Head of caudate nucleus (tissue), 42 donors: ENCODE data around the gene ABCA2.
A peak's percentile ranks its signal among the peaks of the same experiment; 100 is the strongest.
"Not testable (repeated sequence)": the region's sequence is repeated elsewhere in the genome, so short reads cannot be mapped to it uniquely, and the experiment has no call there.

Source experiments
- DNase-seq, 42 donors: peaks; one replicate each; pipeline versions ENCODE4 v3.0.0 to v3.0.0-alpha.2; 2020 to 2021; ENCODE audit warnings: mixed read lengths in 7 of 42
- intact Hi-C: fragments of 100-400 bp; cut with DNase I; formaldehyde crosslinking; loops from one replicate; pipeline ENCODE4 v1.15.0; 2022

ABCA2 gene

GRCh38 chr9:137064027-137064879 is 36.2 kb upstream of the ABCA2 start:
- intact Hi-C loops: no loop called here

GRCh38 chr9:137063311-137064026 is 35.4 kb upstream of the ABCA2 start:
- intact Hi-C loops: no loop called here
- DNase-seq: no peak

More at GRCh38 chr9:137064027-137064879, 36.2 kb upstream of the ABCA2 start:
- DNase-seq: peak in 40 of 42 donors; percentile 54 to 90 (median 78)

- intact Hi-C loops, DNase-seq: not testable (repeated sequence)
Measured at GRCh38 chr9:137062798-137063197, 34.8 kb upstream of the ABCA2 start.

- intact Hi-C loops: no loop called here
- DNase-seq: no peak
Measured at GRCh38 chr9:137062384-137062783, 34.3 kb upstream of the ABCA2 start.

- DNase-seq: no peak
- intact Hi-C loops: no loop called here
Measured at GRCh38 chr9:137058521-137059234, 30.6 kb upstream of the ABCA2 start.

GRCh38 chr9:137057545-137057944 is 29.5 kb upstream of the ABCA2 start:
- intact Hi-C loops: no loop called here
- no peak for DNase-seq

GRCh38 chr9:137056739-137057415 is 28.8 kb upstream of the ABCA2 start:
- intact Hi-C loops: no loop called here
- DNase-seq: no peak

GRCh38 chr9:137055385-137056364 is 27.6 kb upstream of the ABCA2 start:
- DNase-seq: peak; percentile 87 to 99 (median 96)
- intact Hi-C loops: no loop called here

GRCh38 chr9:137054932-137055384 is 26.9 kb upstream of the ABCA2 start:
- DNase-seq: peak in 13 of 42 donors; percentile 32 to 78 (median 63)
- intact Hi-C loops: no loop called here

- intact Hi-C loops: no loop called here
- DNase-seq: no peak
Measured at GRCh38 chr9:137053944-137054931, 26.2 kb upstream of the ABCA2 start, which contains the start of gene ENTPD2. ENTPD2 (minus strand) TSS chr9:137054061; CDS start chr9:137053997, 64 bp downstream.

- DNase-seq: no peak
Measured at GRCh38 chr9:137052998-137053943, 25.2 kb upstream of the ABCA2 start.

GRCh38 chr9:137052293-137052692 is 24.3 kb upstream of the ABCA2 start:
- DNase-seq: no peak
- intact Hi-C loops: no loop called here

More at GRCh38 chr9:137052998-137053943, 25.2 kb upstream of the ABCA2 start:
- intact Hi-C loops: no loop called here

GRCh38 chr9:137051145-137051724 is 23.2 kb upstream of the ABCA2 start:
- intact Hi-C loops: no loop called here
- DNase-seq: no peak

- intact Hi-C loops: no loop called here
- DNase-seq: no peak
Measured at GRCh38 chr9:137050570-137050969, 22.5 kb upstream of the ABCA2 start.
